H9 (cell line): ENCODE measurements around the gene NXPH4. TPM values are rescaled to one million over a fixed set of nuclear protein-coding genes. Genes with fewer than 3 reads are reported as not detected.
A peak's percentile ranks its signal among the peaks of the same experiment; 100 is the strongest.

Experiments
- DNase-seq: peaks from one replicate; pipeline ENCODE4 v3.0.0-alpha.2; 2017
- H2AFZ ChIP-seq: one replicate; pipeline ENCODE4 v1.6.1; 2013; ENCODE audit warnings: mild to moderate bottlenecking, low read length, control low read depth, moderate library complexity
- H2AK5ac ChIP-seq: 2 replicates; pipeline ENCODE4 v1.6.1; 2013; ENCODE audit warnings: low read length, control low read depth, mixed read lengths; ENCODE audit not compliant: insufficient read length
- H2BK120ac ChIP-seq: one replicate; pipeline ENCODE4 v1.6.1; 2013; ENCODE audit warnings: low read depth, mild to moderate bottlenecking, low read length, control low read depth, inconsistent platforms; ENCODE audit not compliant: poor library complexity, severe bottlenecking
- H2BK12ac ChIP-seq: 2 replicates; pipeline ENCODE4 v1.6.1; 2013; ENCODE audit warnings: low read length, control low read depth, mixed read lengths, low read depth; ENCODE audit not compliant: insufficient read length
- H2BK15ac ChIP-seq: 2 replicates; pipeline ENCODE4 v1.6.1; 2013; ENCODE audit warnings: low read depth, low read length, control low read depth
- H2BK20ac ChIP-seq: one replicate; pipeline ENCODE4 v1.6.1; 2013; ENCODE audit warnings: low read depth, mild to moderate bottlenecking, low read length, control low read depth, inconsistent platforms; ENCODE audit not compliant: poor library complexity, severe bottlenecking
- H2BK5ac ChIP-seq: 2 replicates; pipeline ENCODE4 v1.6.1; 2013; ENCODE audit warnings: low read length, control low read depth, mixed read lengths; ENCODE audit not compliant: insufficient read length
- H3K14ac ChIP-seq: 2 replicates; pipeline ENCODE4 v1.6.1; 2013; ENCODE audit warnings: low read length, control low read depth; ENCODE audit not compliant: insufficient read depth
- H3K18ac ChIP-seq: 2 replicates; pipeline ENCODE4 v1.6.1; 2013; ENCODE audit warnings: low read depth, mild to moderate bottlenecking, mixed read lengths, low read length, control low read depth; ENCODE audit not compliant: insufficient read length
- H3K23ac ChIP-seq: 2 replicates; pipeline ENCODE4 v1.6.1; 2013; ENCODE audit warnings: low read length, control low read depth, mixed read lengths, low read depth; ENCODE audit not compliant: insufficient read length
- H3K23me2 ChIP-seq: 2 replicates; pipeline ENCODE4 v1.6.1; 2013; ENCODE audit warnings: low read depth, mild to moderate bottlenecking, mixed read lengths, low read length, control low read depth; ENCODE audit not compliant: insufficient read length, poor library complexity, severe bottlenecking
- H3K27ac ChIP-seq: 2 replicates; pipeline ENCODE4 v1.5.1; 2013; ENCODE audit warnings: low read length, control low read depth, mixed read lengths, low read depth; ENCODE audit not compliant: insufficient read length
- H3K27me3 ChIP-seq: 2 replicates; pipeline ENCODE4 v1.6.1; 2013; ENCODE audit warnings: low read length, control low read depth, inconsistent platforms; ENCODE audit not compliant: insufficient read depth
- H3K4ac ChIP-seq: 2 replicates; pipeline ENCODE4 v1.6.1; 2013; ENCODE audit warnings: low read depth, mild to moderate bottlenecking, control low read depth, inconsistent platforms, low read length, moderate library complexity
- H3K4me1 ChIP-seq: 2 replicates; pipeline ENCODE4 v1.6.1; 2013; ENCODE audit warnings: low read length, control low read depth, inconsistent platforms; ENCODE audit not compliant: insufficient read depth
- H3K4me2 ChIP-seq: 2 replicates; pipeline ENCODE4 v1.6.1; 2013; ENCODE audit warnings: low read length, control low read depth, mixed read lengths; ENCODE audit not compliant: insufficient read length, insufficient read depth
- H3K56ac ChIP-seq: 2 replicates; pipeline ENCODE4 v1.6.1; 2013; ENCODE audit warnings: low read depth, mild to moderate bottlenecking, mixed read lengths, low read length, control low read depth; ENCODE audit not compliant: insufficient read length
- H3K79me1 ChIP-seq: 2 replicates; pipeline ENCODE4 v1.6.1; 2013; ENCODE audit warnings: low read depth, mild to moderate bottlenecking, moderate library complexity, low read length, control low read depth, inconsistent platforms; ENCODE audit not compliant: insufficient read depth, poor library complexity, severe bottlenecking
- H3K79me2 ChIP-seq: 2 replicates; pipeline ENCODE4 v1.6.1; 2013; ENCODE audit warnings: low read length, control low read depth, inconsistent platforms; ENCODE audit not compliant: insufficient read depth
- H3K9ac ChIP-seq: 2 replicates; pipeline ENCODE4 v1.6.1; 2013; ENCODE audit warnings: low read length, control low read depth, mixed read lengths; ENCODE audit not compliant: insufficient read length; ENCODE audit errors: extremely low read depth
- H3K9me3 ChIP-seq: one replicate; pipeline ENCODE4 v1.6.1; 2013; ENCODE audit warnings: low read depth, low read length, inconsistent platforms; ENCODE audit not compliant: control insufficient read depth
- H3T11ph ChIP-seq: one replicate; pipeline ENCODE4 v1.6.1; 2013; ENCODE audit warnings: mild to moderate bottlenecking, low read length, control low read depth, inconsistent platforms
- H4K20me1 ChIP-seq: one replicate; pipeline ENCODE4 v1.6.1; 2013; ENCODE audit not compliant: control insufficient read depth, insufficient read length, insufficient read depth
- H4K5ac ChIP-seq: 2 replicates; pipeline ENCODE4 v1.6.1; 2013; ENCODE audit warnings: low read depth, mild to moderate bottlenecking, mixed read lengths, low read length, control low read depth; ENCODE audit not compliant: insufficient read length
- H4K8ac ChIP-seq: replicated peaks from 2 replicates; pipeline ENCODE4 v1.6.1; 2013; ENCODE audit warnings: low read length, control low read depth, mixed read lengths, low read depth; ENCODE audit not compliant: insufficient read length
- H4K91ac ChIP-seq: 2 replicates; pipeline ENCODE4 v1.6.1; 2013; ENCODE audit warnings: low read depth, mild to moderate bottlenecking, moderate library complexity, mixed read lengths, low read length, control low read depth; ENCODE audit not compliant: insufficient read length
- H3K27ac Mint-ChIP-seq, 3 experiments: 2 replicates in 2 of 3; 3 replicates in 1 of 3; pipeline ENCODE4 v1.8.0; 2020 to 2021; ENCODE audit warnings: mixed read lengths in 3 of 3, mild to moderate bottlenecking in 1 of 3, moderate library complexity in 1 of 3
- H3K27me3 Mint-ChIP-seq: 2 replicates; pipeline ENCODE4 v1.8.0; 2021; ENCODE audit warnings: low read depth, mild to moderate bottlenecking, moderate library complexity, mixed read lengths
- H3K36me3 Mint-ChIP-seq, 3 experiments: 2 replicates in 2 of 3; 3 replicates in 1 of 3; pipeline ENCODE4 v1.8.0; 2020 to 2021; ENCODE audit warnings: low read depth in 3 of 3, mixed read lengths in 3 of 3; ENCODE audit not compliant: insufficient read depth in 1 of 3
- H3K4me1 Mint-ChIP-seq, 2 experiments: 2 replicates each; pipeline ENCODE4 v1.8.0; 2020; ENCODE audit warnings: mixed read lengths in 2 of 2
- H3K4me3 Mint-ChIP-seq, 2 experiments: 2 replicates in 1 of 2; 3 replicates in 1 of 2; pipeline ENCODE4 v1.8.0; 2020 to 2021; ENCODE audit warnings: mild to moderate bottlenecking in 2 of 2, mixed read lengths in 2 of 2, moderate library complexity in 1 of 2
- H3K9me3 Mint-ChIP-seq, 2 experiments: 2 replicates in 1 of 2; 3 replicates in 1 of 2; pipeline ENCODE4 v1.8.0; 2020; ENCODE audit warnings: mild to moderate bottlenecking in 2 of 2, mixed read lengths in 2 of 2, moderate library complexity in 1 of 2
- WGBS: extraction: QIAGEN DNeasy Blood & Tissue Kit; methylation state at CpG from one replicate; pipeline ENCODE4 v1.1.7; 2013; ENCODE audit warnings: missing lambda C conversion rate, low lambda C conversion rate, mixed read lengths; ENCODE audit not compliant: insufficient read length; ENCODE audit errors: extremely low coverage; 5-methylcytosine and 5-hydroxymethylcytosine counted together
- total RNA-seq: library from RNA; stranded (reverse); gene quantifications from 2 replicates; pipeline ENCODE4 v1.2.1, GENCODE V29; 2021
- TF ChIP-seq, protein P1 (sequence below): fragments of 200-600 bp; sonication (generic); conservative IDR thresholded peaks from 3 replicates; pipeline ENCODE4 v1.8.0; 2021; ENCODE audit warnings: antibody characterized with exemption, mild to moderate bottlenecking

Gene NXPH4
- total RNA-seq, 1 experiment from 2014 or later = 2.1 TPM

DNA sequence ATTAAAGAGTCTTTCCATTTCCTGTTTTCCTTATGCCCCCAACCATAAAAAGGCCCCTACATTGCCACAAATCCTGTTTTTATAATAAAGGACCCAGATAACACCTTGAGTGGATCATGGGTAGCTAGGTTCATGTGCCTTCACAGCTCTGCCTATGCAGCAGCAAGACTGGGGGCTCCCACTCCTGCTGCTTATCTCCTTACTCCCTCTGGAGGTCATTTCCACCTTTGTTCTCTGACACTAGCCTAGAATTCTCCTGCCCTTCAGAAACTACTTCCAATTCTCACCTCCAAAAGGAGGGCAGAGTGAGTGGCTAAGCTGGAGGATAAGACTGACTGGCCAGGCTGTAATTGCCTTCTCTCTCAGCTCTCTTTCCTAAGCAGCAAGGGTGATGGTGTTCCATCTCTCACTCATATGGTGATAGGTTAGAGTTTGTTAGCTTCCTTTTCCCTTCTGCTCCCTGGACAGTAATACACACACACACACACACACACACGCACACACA lies 54.4 kb downstream of the NXPH4 start:
- peak; percentile 58 for DNase-seq
- Histone ChIP-seq H2BK20ac (no peak overlapping the region), H2AFZ (no peak overlapping the region), H3K4me2 (no peak overlapping the region), H2AK5ac (no peak overlapping the region), H2BK5ac (no peak overlapping the region), H4K8ac (no peak overlapping the region), H2BK12ac (no peak overlapping the region), H3K27ac (no peak overlapping the region), H4K20me1 (no peaks in the 10 kb centered on the region), H3K9me3 (no peaks in the 10 kb centered on the region), H4K5ac (no peak overlapping the region), H3K23me2 (no peaks in the 10 kb centered on the region), H3K23ac (no peak overlapping the region), H3K4me1 (no peaks in the 10 kb centered on the region), H2BK120ac (no peak overlapping the region), H3K14ac (no peak overlapping the region), H3K79me2 (no peaks in the 10 kb centered on the region), H3K18ac (no peak overlapping the region), H3K4ac (no peak overlapping the region), H3T11ph (no peak overlapping the region), H4K91ac (no peak overlapping the region), H3K27me3 (no peaks in the 10 kb centered on the region), H3K56ac (no peak overlapping the region), H2BK15ac (no peak overlapping the region), H3K79me1 (no peaks in the 10 kb centered on the region), H3K9ac (no peak overlapping the region)
- no peaks in the 10 kb centered on the region for H3K27me3 Mint-ChIP-seq
- peaks cover 9 to 45% (median 37%) of the 10 kb centered on the region in 3 experiments; a peak in 6 of 7 replicates for H3K36me3 Mint-ChIP-seq
- no CpG with 5 or more reads among the region's 1 CpG for WGBS
- no peaks in the 10 kb centered on the region for H3K9me3 Mint-ChIP-seq
- no peak overlapping the region for H3K4me3 Mint-ChIP-seq
- TF ChIP-seq, protein P1, sequence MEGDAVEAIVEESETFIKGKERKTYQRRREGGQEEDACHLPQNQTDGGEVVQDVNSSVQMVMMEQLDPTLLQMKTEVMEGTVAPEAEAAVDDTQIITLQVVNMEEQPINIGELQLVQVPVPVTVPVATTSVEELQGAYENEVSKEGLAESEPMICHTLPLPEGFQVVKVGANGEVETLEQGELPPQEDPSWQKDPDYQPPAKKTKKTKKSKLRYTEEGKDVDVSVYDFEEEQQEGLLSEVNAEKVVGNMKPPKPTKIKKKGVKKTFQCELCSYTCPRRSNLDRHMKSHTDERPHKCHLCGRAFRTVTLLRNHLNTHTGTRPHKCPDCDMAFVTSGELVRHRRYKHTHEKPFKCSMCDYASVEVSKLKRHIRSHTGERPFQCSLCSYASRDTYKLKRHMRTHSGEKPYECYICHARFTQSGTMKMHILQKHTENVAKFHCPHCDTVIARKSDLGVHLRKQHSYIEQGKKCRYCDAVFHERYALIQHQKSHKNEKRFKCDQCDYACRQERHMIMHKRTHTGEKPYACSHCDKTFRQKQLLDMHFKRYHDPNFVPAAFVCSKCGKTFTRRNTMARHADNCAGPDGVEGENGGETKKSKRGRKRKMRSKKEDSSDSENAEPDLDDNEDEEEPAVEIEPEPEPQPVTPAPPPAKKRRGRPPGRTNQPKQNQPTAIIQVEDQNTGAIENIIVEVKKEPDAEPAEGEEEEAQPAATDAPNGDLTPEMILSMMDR = peak; percentile 53; the same call in 2 of the 3 replicates
- H3K27ac Mint-ChIP-seq = peak overlapping the region in 2 of 3 experiments; percentile 4 to 52; a peak in 2 of 7 replicates
- peaks cover 0 to 4% of the 10 kb centered on the region in 2 experiments; a peak in 1 of 4 replicates for H3K4me1 Mint-ChIP-seq
